Measurements from ENCODE around the gene GNG14. TPM values are rescaled to one million over a fixed set of nuclear protein-coding genes. Genes with fewer than 3 reads are reported as not detected.
A peak's percentile ranks its signal among the peaks of the same experiment; 100 is the strongest.

The GNG14 gene
- total RNA-seq, 4 donors from 2014 or later, result not detected

- Histone ChIP-seq H3K4me1 (peaks cover 44% of the 10 kb centered on the region), H3K27ac (peak within 1 kb of the TSS; percentile 94), H3K27me3 (no peaks in the 10 kb centered on the region), H3K4me3 (peak within 1 kb of the TSS; percentile 77), H3K36me3 (peaks cover 35% of the 10 kb centered on the region), H3K9me3 (no peaks in the 10 kb centered on the region)
- peak; percentile 90 to 96 for DNase-seq (ENCODE audit: low spot score in 2 of 2)
- TF ChIP-seq POLR2A (IDR thresholded peaks at IDR 0.05), result peak in 1 of 2 donors; percentile 54
- TF ChIP-seq CTCF (IDR thresholded peaks at IDR 0.05), result no peak
- no peak for TF ChIP-seq EP300 (IDR thresholded peaks at IDR 0.05)
- peak; percentile 54 to 87 (median 56) for TF ChIP-seq POLR2AphosphoS5 (IDR thresholded peaks at IDR 0.05)
- WGBS, result 0% methylated on average over 24 of the region's 29 CpGs
Observed at GRCh38 chr19:12736995-12737834, 49.4 kb downstream of the GNG14 start, which contains the start of gene GET3. TSS of gene GET3 (plus strand) at chr19:12737497. CDS start at chr19:12737506, 9 bp downstream.

GRCh38 chr19:12737835-12738351, 50.1 kb downstream of the GNG14 start:
- Histone ChIP-seq H3K27me3 (no peaks in the 10 kb centered on the region), H3K27ac (peak overlapping the region; percentile 94), H3K9me3 (no peaks in the 10 kb centered on the region), H3K4me3 (peak overlapping the region; percentile 77), H3K36me3 (peaks cover 42% of the 10 kb centered on the region), H3K4me1 (peaks cover 37% of the 10 kb centered on the region)
- TF ChIP-seq EP300 (IDR thresholded peaks at IDR 0.05), result no peak
- no peak for TF ChIP-seq POLR2A (IDR thresholded peaks at IDR 0.05)
- TF ChIP-seq POLR2AphosphoS5 (IDR thresholded peaks at IDR 0.05), result no peak
- TF ChIP-seq CTCF (IDR thresholded peaks at IDR 0.05), result no peak
- 8% methylated on average over 8 of the region's 13 CpGs for WGBS
- no peak for DNase-seq (ENCODE audit: low spot score in 2 of 2)

Other genes with a start within 250 kb of the GNG14 start
- gene ZNF443, start 247.0 kb upstream of the GNG14 start, total RNA-seq, result 1 to 10 TPM; 2.9 to 7.6 (median 5.0) TPM
- gene ZNF709, start 203.2 kb upstream of the GNG14 start, total RNA-seq, result 1 to 10 TPM; 1.1 to 4.1 (median 1.7) TPM
- 10 to 100 TPM in 1 of 4 donors, 1 to 10 TPM in 3; 5.6 to 17.4 (median 7.6) TPM for gene ZNF564, start 136.5 kb upstream of the GNG14 start, total RNA-seq
- gene ZNF490, start 77.2 kb upstream of the GNG14 start, total RNA-seq, result 1 to 10 TPM; 5.0 to 9.3 (median 7.0) TPM
- gene ZNF791, start 77.1 kb upstream of the GNG14 start, total RNA-seq, result 10 to 100 TPM; 14.3 to 36.1 (median 17.3) TPM
- 10 to 100 TPM; 42.6 to 94.1 (median 78.9) TPM for gene MAN2B1, start 21.3 kb upstream of the GNG14 start, total RNA-seq
- gene WDR83, start 21.2 kb upstream of the GNG14 start, total RNA-seq, result 10 to 100 TPM in 3 of 4 donors, 1 to 10 TPM in 1; 9.8 to 21.9 (median 17.2) TPM
- 100 to 1,000 TPM; 108 to 265 (median 136) TPM for gene DHPS, start 6.1 kb upstream of the GNG14 start, total RNA-seq
- 10 to 100 TPM in 3 of 4 donors, 1 to 10 TPM in 1; 9.7 to 13.7 (median 12.3) TPM for gene FBXW9, start 8.6 kb downstream of the GNG14 start, total RNA-seq
- gene TNPO2, start 35.9 kb downstream of the GNG14 start, total RNA-seq, result 100 to 1,000 TPM in 2 of 4 donors, 10 to 100 TPM in 2; 94.6 to 206 (median 110) TPM
- 100 to 1,000 TPM; 164 to 228 (median 210) TPM for gene TRIR, start 46.7 kb downstream of the GNG14 start, total RNA-seq
- gene GET3, start 49.5 kb downstream of the GNG14 start, total RNA-seq, result 10 to 100 TPM; 26.2 to 63.6 (median 56.9) TPM
- gene BEST2, start 63.8 kb downstream of the GNG14 start, total RNA-seq, result 10 to 100 TPM; 18.2 to 62.0 (median 46.8) TPM
- 100 to 1,000 TPM in 2 of 4 donors, 10 to 100 TPM in 2; 55.1 to 227 (median 83.6) TPM for gene HOOK2, start 87.6 kb downstream of the GNG14 start, total RNA-seq
- gene JUNB, start 103.5 kb downstream of the GNG14 start, total RNA-seq, result 1,000 to 10,000 TPM in 3 of 4 donors, 100 to 1,000 TPM in 1; 687 to 2,027 (median 1,088) TPM
- gene PRDX2, start 113.8 kb downstream of the GNG14 start, total RNA-seq, result 100 to 1,000 TPM; 270 to 579 (median 540) TPM
- gene THSD8, start 114.1 kb downstream of the GNG14 start, total RNA-seq, result 1 to 10 TPM in 1 of 4 donors, not detected in 3; 1.6 TPM
- gene RNASEH2A, start 118.6 kb downstream of the GNG14 start, total RNA-seq, result 10 to 100 TPM; 12.3 to 15.4 (median 14.0) TPM
- gene RTBDN, start 146.6 kb downstream of the GNG14 start, total RNA-seq, result not detected
- gene MAST1, start 150.5 kb downstream of the GNG14 start, total RNA-seq, result 1 to 10 TPM; 2.7 to 5.3 (median 3.7) TPM
- 10 to 100 TPM; 20.6 to 38.3 (median 31.1) TPM for gene DNASE2, start 193.5 kb downstream of the GNG14 start, total RNA-seq
- gene KLF1, start 199.2 kb downstream of the GNG14 start, total RNA-seq, result not detected
- 10 to 100 TPM; 28.5 to 33.0 (median 31.9) TPM for gene GCDH, start 203.2 kb downstream of the GNG14 start, total RNA-seq
- gene SYCE2, start 231.3 kb downstream of the GNG14 start, total RNA-seq, result under 1 TPM in 1 of 4 donors, not detected in 3; 0.89 TPM
- gene FARSA, start 245.7 kb downstream of the GNG14 start, total RNA-seq, result 10 to 100 TPM; 49.0 to 60.6 (median 50.9) TPM